Activated T-cell treated with anti-CD3 and anti-CD28 coated beads, Interleukin-2, amount 50 U/mL, for 72 hours (primary cell): Measurements from ENCODE around the gene CEP128. TPM values are rescaled to one million over a fixed set of nuclear protein-coding genes. Genes with fewer than 3 reads are reported as not detected.
A peak's percentile ranks its signal among the peaks of the same experiment; 100 is the strongest.

Experiments used
- ATAC-seq, 2 donors: fragments of 150-1000 bp; cut with Tn5 transposase; replicated peaks in 1 of 2; 2 replicates each; pipeline ENCODE4 v1.10.0; 2021; ENCODE audit warnings: moderate library complexity in 2 of 2, mild to moderate bottlenecking in 1 of 2
- DNase-seq, 2 donors: peaks; one replicate each; pipeline ENCODE4 v3.0.0; 2021 to 2022; ENCODE audit warnings: mixed read lengths in 1 of 2
- H3K27ac Mint-ChIP-seq: one replicate; pipeline ENCODE4 v1.8.0; 2022; ENCODE audit warnings: mild to moderate bottlenecking, moderate library complexity, mixed read lengths
- H3K27me3 Mint-ChIP-seq: one replicate; pipeline ENCODE4 v1.8.0; 2022; ENCODE audit warnings: low read depth, mixed read lengths
- H3K36me3 Mint-ChIP-seq, 2 donors: one replicate each; pipeline ENCODE4 v1.8.0; 2022; ENCODE audit warnings: mixed read lengths in 2 of 2, mild to moderate bottlenecking in 1 of 2; ENCODE audit not compliant: insufficient read depth in 2 of 2
- H3K4me1 Mint-ChIP-seq: one replicate; pipeline ENCODE4 v1.8.0; 2022; ENCODE audit warnings: low read depth, mixed read lengths
- H3K4me3 Mint-ChIP-seq, 2 donors: one replicate each; pipeline ENCODE4 v1.8.0; 2022; ENCODE audit warnings: mild to moderate bottlenecking in 2 of 2, mixed read lengths in 2 of 2, moderate library complexity in 2 of 2
- H3K9me3 Mint-ChIP-seq, 2 donors: one replicate each; pipeline ENCODE4 v1.8.0; 2022; ENCODE audit warnings: mixed read lengths in 2 of 2
- total RNA-seq, 2 donors: library from RNA; stranded (reverse); gene quantifications; one replicate each; pipeline ENCODE4 v1.2.3, GENCODE V29; 2022

Gene CEP128
- total RNA-seq, 2 donors from 2014 or later, result 14.2 to 16.9 TPM

- no peak for DNase-seq
- peaks cover 14 to 15% of the 10 kb centered on the region in 2 donors for H3K9me3 Mint-ChIP-seq
- ATAC-seq, result peak; percentile 34 to 64
- H3K4me1 Mint-ChIP-seq, result no peaks in the 10 kb centered on the region
- no peaks in the 10 kb centered on the region for H3K27me3 Mint-ChIP-seq
- no peak overlapping the region for H3K27ac Mint-ChIP-seq
- H3K36me3 Mint-ChIP-seq, result peaks cover 7 to 9% of the 10 kb centered on the region in 2 donors
- H3K4me3 Mint-ChIP-seq, result no peak overlapping the region
These were observed 466.5 kb downstream of the CEP128 start for GRCh38 chr14:80475074-80475473.

- Mint-ChIP-seq H3K9me3 (peaks cover 6 to 9% of the 10 kb centered on the region in 2 donors), H3K4me1 (no peaks in the 10 kb centered on the region), H3K36me3 (peaks cover 5 to 6% of the 10 kb centered on the region in 2 donors), H3K27ac (no peak overlapping the region), H3K27me3 (no peaks in the 10 kb centered on the region), H3K4me3 (no peak overlapping the region)
- ATAC-seq (no peak), DNase-seq (no peak)
These were observed 473.0 kb downstream of the CEP128 start for GRCh38 chr14:80468331-80469122.

- ATAC-seq, result no peak
- Mint-ChIP-seq H3K4me1 (no peaks in the 10 kb centered on the region), H3K36me3 (peaks cover 0 to 2% of the 10 kb centered on the region in 2 donors), H3K27ac (no peak overlapping the region), H3K9me3 (peaks cover 0 to 3% of the 10 kb centered on the region in 2 donors), H3K4me3 (no peak overlapping the region), H3K27me3 (no peaks in the 10 kb centered on the region)
- DNase-seq, result no peak
These were observed 475.9 kb downstream of the CEP128 start for GRCh38 chr14:80465546-80466220.

DNA sequence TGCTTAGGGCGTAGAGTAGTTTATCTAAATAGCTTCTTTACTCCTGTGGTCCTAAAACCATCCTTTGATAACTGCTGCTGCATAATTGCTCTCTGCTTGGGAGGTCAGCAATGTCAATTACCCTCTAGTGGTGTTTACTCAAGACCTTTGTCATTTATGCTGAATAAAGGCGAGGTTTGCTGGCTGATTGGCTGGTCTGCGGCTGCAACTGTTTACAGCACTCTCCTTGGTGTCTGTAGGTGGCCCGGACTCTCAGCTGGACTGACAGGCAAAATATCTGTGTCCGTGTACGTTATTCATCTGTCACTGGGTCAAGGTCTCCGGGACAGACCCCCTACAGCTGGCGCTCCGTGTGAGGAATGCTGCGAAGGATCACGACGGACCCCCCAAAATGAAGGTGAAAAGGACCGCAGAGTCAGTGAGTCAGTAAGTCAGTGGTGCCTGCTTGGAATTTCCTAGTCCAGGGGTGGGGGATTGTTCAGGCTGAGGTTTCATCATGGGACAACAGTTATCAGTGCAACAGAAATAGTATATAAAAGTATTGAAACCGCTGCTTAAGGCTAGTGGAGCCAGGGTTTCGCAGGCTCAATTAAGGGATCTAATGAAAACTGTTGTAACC, 476.9 kb downstream of the CEP128 start:
- DNase-seq (no peak), ATAC-seq (no peak)
- Mint-ChIP-seq H3K27me3 (no peaks in the 10 kb centered on the region), H3K36me3 (peaks cover 0 to 2% of the 10 kb centered on the region in 2 donors), H3K9me3 (peaks cover 0 to 3% of the 10 kb centered on the region in 2 donors), H3K4me1 (no peaks in the 10 kb centered on the region), H3K4me3 (no peak overlapping the region), H3K27ac (no peak overlapping the region)

GRCh38 chr14:80456209-80456608, 485.3 kb downstream of the CEP128 start:
- H3K9me3 Mint-ChIP-seq, result peaks cover 8 to 9% of the 10 kb centered on the region in 2 donors
- H3K4me1 Mint-ChIP-seq, result no peaks in the 10 kb centered on the region
- H3K27me3 Mint-ChIP-seq, result no peaks in the 10 kb centered on the region
- no peak overlapping the region for H3K4me3 Mint-ChIP-seq
- no peak overlapping the region for H3K27ac Mint-ChIP-seq
- ATAC-seq (no peak), DNase-seq (no peak)
- peaks cover 2% of the 10 kb centered on the region in 2 donors for H3K36me3 Mint-ChIP-seq

DNA sequence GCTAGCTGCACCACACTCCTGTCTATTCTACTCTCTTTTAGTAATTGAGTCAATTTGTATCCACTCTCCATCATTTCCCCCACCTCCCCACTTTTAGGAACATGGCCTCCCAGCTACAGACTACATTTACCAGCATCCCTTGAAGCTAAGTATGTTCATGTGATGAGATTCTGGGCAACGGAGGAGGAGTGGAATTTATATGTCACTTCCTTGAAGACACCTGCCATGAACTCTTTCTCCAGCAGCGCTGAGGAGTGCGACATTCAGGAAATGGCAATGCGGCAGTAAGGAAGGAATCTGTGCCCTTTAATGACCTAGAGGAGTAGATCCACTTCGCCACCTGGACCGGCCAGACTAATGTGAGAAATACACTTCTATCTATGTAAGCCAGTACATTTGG, 486.5 kb downstream of the CEP128 start:
- no peaks in the 10 kb centered on the region for H3K4me1 Mint-ChIP-seq
- H3K27me3 Mint-ChIP-seq, result no peaks in the 10 kb centered on the region
- H3K9me3 Mint-ChIP-seq, result peaks cover 9 to 10% of the 10 kb centered on the region in 2 donors
- H3K4me3 Mint-ChIP-seq, result no peak overlapping the region
- no peak overlapping the region for H3K27ac Mint-ChIP-seq
- DNase-seq (no peak), ATAC-seq (no peak)
- peaks cover 2% of the 10 kb centered on the region in 2 donors for H3K36me3 Mint-ChIP-seq

- H3K9me3 Mint-ChIP-seq, result peaks cover 11 to 13% of the 10 kb centered on the region in 2 donors
- no peak for DNase-seq
- no peak overlapping the region for H3K4me3 Mint-ChIP-seq
- H3K4me1 Mint-ChIP-seq, result no peaks in the 10 kb centered on the region
- no peaks in the 10 kb centered on the region for H3K27me3 Mint-ChIP-seq
- ATAC-seq, result no peak
- H3K36me3 Mint-ChIP-seq, result peaks cover 2% of the 10 kb centered on the region in 2 donors
- no peak overlapping the region for H3K27ac Mint-ChIP-seq
These were observed 493.3 kb downstream of the CEP128 start for GRCh38 chr14:80448267-80448666.

- H3K27me3 Mint-ChIP-seq, result no peaks in the 10 kb centered on the region
- no peaks in the 10 kb centered on the region for H3K4me1 Mint-ChIP-seq
- DNase-seq (no peak), ATAC-seq (no peak)
- H3K4me3 Mint-ChIP-seq, result no peak overlapping the region
- peaks cover 2% of the 10 kb centered on the region in 2 donors for H3K36me3 Mint-ChIP-seq
- no peak overlapping the region for H3K27ac Mint-ChIP-seq
- peaks cover 11 to 13% of the 10 kb centered on the region in 2 donors for H3K9me3 Mint-ChIP-seq
These were observed 494.1 kb downstream of the CEP128 start for GRCh38 chr14:80447392-80447791.

Other genes with a start within 250 kb of the CEP128 start
- gene TSHR, start 13.9 kb upstream of the CEP128 start, total RNA-seq, result not detected